K562 (cell line): ENCODE data around the gene ITGB2. TPM values are rescaled to one million over a fixed set of nuclear protein-coding genes. Genes with fewer than 3 reads are reported as not detected.
A peak's percentile ranks its signal among the peaks of the same experiment; 100 is the strongest.
"Not testable (repeated sequence)": the region's sequence is repeated elsewhere in the genome, so short reads cannot be mapped to it uniquely, and the experiment has no call there.

Experiments
- ATAC-seq: fragments of 200-7000 bp; cut with Tn5 transposase; 3 replicates; pipeline ENCODE4 v1.9.1; 2020; ENCODE audit warnings: moderate library complexity
- BruUV-seq: library from RNA; stranded (reverse); fragments of 400-500 nt; replicated peaks from 2 replicates; lab custom pipeline; 2021; lab: Mats Ljungman, UMichigan
- CTCF ChIA-PET: fragments of 300-600 bp; formaldehyde crosslinking; extraction: SDS; loops from one replicate; lab custom pipeline; 2021; ENCODE audit warnings: low intra/inter-chr PET ratio; lab: Yijun Ruan, JAX
- POLR2A ChIA-PET: fragments of 300-600, 350-650 bp; sonication (Branson Sonifier 250); formaldehyde crosslinking; extraction: SDS; loops from one replicate; lab custom pipeline; 2021; ENCODE audit warnings: antibody characterized with exemption, inconsistent platforms; lab: Yijun Ruan, JAX
- DNase-seq, 4 experiments: peaks; one replicate each; pipeline versions ENCODE4 v3.0.0 to v3.0.0-alpha.2; 2011 to 2018; ENCODE audit warnings: low spot score in 3 of 4, mixed read lengths in 3 of 4; ENCODE audit errors: extremely low read depth in 1 of 4
- FAIRE-seq: peaks from 2 replicates; lab custom pipeline; 2011; peaks lifted over from hg19 to GRCh38; lab: Jason Lieb, UNC
- H2AFZ ChIP-seq: 2 replicates; pipeline ENCODE4 v1.6.0; 2011; ENCODE audit warnings: low read depth, low read length, control low read depth, inconsistent platforms
- H3K27ac ChIP-seq: fragments of 200-600 bp; 3 replicates; pipeline ENCODE4 v1.8.0; 2011; ENCODE audit warnings: low read depth, mild to moderate bottlenecking, control low read depth, inconsistent platforms, low read length, moderate library complexity, mixed read lengths; ENCODE audit errors: extremely low read depth
- H3K27me3 ChIP-seq, 2 experiments: fragments of 300-600 bp in 1 of 2; 2 replicates in 1 of 2; 3 replicates in 1 of 2; pipeline versions ENCODE4 v1.6.0 to v1.8.0; 2011; ENCODE audit warnings: inconsistent platforms in 2 of 2, low read length in 2 of 2, mild to moderate bottlenecking in 1 of 2, mixed read lengths in 1 of 2, moderate library complexity in 1 of 2; ENCODE audit not compliant: control insufficient read depth in 2 of 2, insufficient read depth in 2 of 2
- H3K36me3 ChIP-seq: fragments of 300-600 bp; 3 replicates; pipeline ENCODE4 v1.8.0; 2011; ENCODE audit warnings: mild to moderate bottlenecking, low read length, inconsistent platforms; ENCODE audit not compliant: control insufficient read depth, insufficient read depth
- H3K4me1 ChIP-seq, 2 experiments: fragments of 200-600 bp in 1 of 2; replicated peaks in 1 of 2; 2 replicates in 1 of 2; 3 replicates in 1 of 2; pipeline versions ENCODE4 v1.5.1 to v1.8.0; 2011; ENCODE audit warnings: inconsistent platforms in 2 of 2, low read length in 2 of 2, mild to moderate bottlenecking in 1 of 2, mixed read lengths in 1 of 2, moderate library complexity in 1 of 2; ENCODE audit not compliant: control insufficient read depth in 2 of 2, insufficient read depth in 2 of 2
- H3K4me2 ChIP-seq: 2 replicates; pipeline ENCODE4 v1.6.1; 2011; ENCODE audit warnings: low read length, control low read depth, inconsistent platforms, mixed read lengths; ENCODE audit not compliant: insufficient read depth
- H3K4me3 ChIP-seq: fragments of 200-600 bp; sonication (generic), shearing (Covaris generic); 2 replicates; pipeline ENCODE4 v1.5.1; 2016; ENCODE audit warnings: control low read depth, inconsistent platforms
- H3K79me2 ChIP-seq: fragments of 200-600 bp; 3 replicates; pipeline ENCODE4 v1.8.0; 2011; ENCODE audit warnings: low read length, inconsistent platforms; ENCODE audit not compliant: control insufficient read depth, insufficient read depth
- H3K9ac ChIP-seq, 2 experiments: 2 replicates each; pipeline versions ENCODE4 v1.6.0 to v1.6.1; 2011; ENCODE audit warnings: low read depth in 2 of 2, low read length in 2 of 2, control low read depth in 1 of 2, inconsistent platforms in 1 of 2, mild to moderate bottlenecking in 1 of 2, mixed read lengths in 1 of 2; ENCODE audit not compliant: insufficient read depth in 1 of 2
- H3K9me1 ChIP-seq: one replicate; pipeline ENCODE4 v1.6.0; 2011; ENCODE audit warnings: inconsistent platforms, mild to moderate bottlenecking, low read length, moderate library complexity; ENCODE audit not compliant: control insufficient read depth, insufficient read depth
- H3K9me3 ChIP-seq: replicated peaks from 2 replicates; pipeline ENCODE4 v1.5.1; 2011; ENCODE audit warnings: low read depth, low read length, inconsistent platforms; ENCODE audit not compliant: control insufficient read depth, insufficient read depth
- H4K20me1 ChIP-seq: replicated peaks from 2 replicates; pipeline ENCODE4 v1.6.1; 2011; ENCODE audit warnings: low read length, inconsistent platforms, mixed read lengths; ENCODE audit not compliant: control insufficient read depth, insufficient read depth
- PRDM10 ChIP-seq: fragments of 450-650 bp; IDR thresholded peaks from 2 replicates; pipeline ENCODE4 v1.6.1; 2018; ENCODE audit not compliant: partially characterized antibody
- TEAD1 ChIP-seq, 2 experiments: fragments of 450-650 bp in 1 of 2; sonication (generic) in 1 of 2; formaldehyde crosslinking; IDR thresholded peaks; 2 replicates each; pipeline versions ENCODE4 v1.4.0 to v1.8.0; 2020 to 2022; ENCODE audit warnings: mild to moderate bottlenecking in 2 of 2, missing genetic modification reagents in 1 of 2
- WGBS: fragments of 100-300 bp; shearing (Covaris generic); methylation state at CpG from one replicate; pipeline ENCODE4 v1.1.6; 2016; ENCODE audit warnings: low coverage, mixed read lengths; ENCODE audit not compliant: insufficient coverage; ENCODE audit errors: missing lambda C conversion rate; 5-methylcytosine and 5-hydroxymethylcytosine counted together
- in situ Hi-C: fragments of 300-500 bp; cut with MboI; formaldehyde crosslinking; loops from 4 replicates; pipeline ENCODE4 v1.15.0; 2018; ENCODE audit warnings: inconsistent platforms, mixed read lengths
- intact Hi-C: fragments of 100-400 bp; cut with micrococcal nuclease; formaldehyde crosslinking; loops from 2 replicates; pipeline ENCODE4 v1.14.2; 2022
- polyA plus RNA-seq, 8 experiments: library from polyadenylated mRNA; depleted of rRNA in 4 of 8; stranded (reverse) in 5 of 8; unstranded in 3 of 8; fragments of >200 nt; fragmentation: Nextera tagmentation in 2 of 8; fragmentation: Illumina TruSeq in 1 of 8; extraction: Ambion mirVana in 2 of 8; extraction: Trizol in 1 of 8; gene quantifications; 2 replicates each; pipeline versions ENCODE4 v1.2.1 to v1.2.3, GENCODE V29; 2011 to 2014; ENCODE audit warnings: inconsistent platforms in 1 of 8, missing spikeins in 1 of 8
- total RNA-seq, 7 experiments: library from RNA; depleted of rRNA in 6 of 7; stranded (reverse); fragments of >200 nt in 6 of 7; fragmentation: Illumina TruSeq in 2 of 7; extraction: Trizol in 2 of 7; gene quantifications; 2 replicates each; pipeline versions ENCODE4 v1.2.1 to v1.2.3, GENCODE V29; 2011 to 2021; ENCODE audit warnings: low replicate concordance in 1 of 7
- TF ChIP-seq, protein P1 (sequence below), 2 experiments: fragments of 200-800 bp in 1 of 2; sonication (Bioruptor generic) in 1 of 2; sonication (generic) in 1 of 2; formaldehyde crosslinking in 1 of 2; IDR thresholded peaks in 1 of 2; conservative IDR thresholded peaks in 1 of 2; 2 replicates each; pipeline versions ENCODE4 v1.5.0 to v1.6.1; 2016 to 2020; ENCODE audit warnings: missing compliant biosample characterization in 1 of 2, missing genetic modification characterization in 1 of 2, missing genetic modification reagents in 1 of 2

The ITGB2 gene
- total and polyA plus RNA-seq, 9 of the 15 experiments (the other 6 are each of a cell fraction or from before 2014, with no cell fraction given), result 0.07 to 1.3 (median 0.51) TPM; not detected in 2

DNA sequence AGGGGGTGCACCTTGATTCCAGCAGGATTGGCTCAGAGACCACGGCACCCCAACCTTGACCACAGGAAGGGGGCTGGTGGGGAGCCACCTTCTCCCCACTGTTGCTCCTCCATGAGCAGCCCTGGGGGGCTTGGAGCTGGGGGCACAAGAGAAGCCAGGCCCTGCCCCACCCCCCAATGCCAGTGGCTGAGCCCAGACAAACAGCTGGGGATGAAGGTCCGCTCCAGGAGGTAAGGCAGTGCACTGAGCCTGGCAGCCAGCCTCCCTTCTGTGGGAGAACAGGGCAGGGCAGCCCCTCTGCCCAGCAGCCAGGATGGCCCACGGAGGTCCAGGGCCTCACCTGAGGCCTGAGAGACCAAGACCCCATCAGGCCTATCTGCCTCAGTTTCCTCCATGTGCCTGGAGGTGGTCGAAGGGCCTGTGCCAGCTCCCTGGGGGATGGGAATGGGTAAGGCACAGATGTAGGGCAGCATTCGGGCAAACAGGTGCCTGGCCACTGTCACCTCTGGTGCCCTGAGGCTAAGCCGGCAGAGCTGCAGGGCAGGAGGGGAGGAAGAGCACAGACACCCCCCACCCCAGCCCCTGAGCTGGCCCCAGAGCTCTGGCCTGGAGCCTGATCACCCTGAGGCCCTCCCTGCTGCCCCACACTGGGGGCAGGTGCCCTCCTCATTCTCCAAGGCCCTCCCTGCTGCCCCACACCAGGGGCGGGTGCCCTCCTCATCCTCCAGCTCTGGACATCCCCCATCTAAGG is 7.1 kb downstream of the ITGB2 start:
- ChIA-PET CTCF (interaction anchor here (1.3 kb wide), 1 partner anchor 120 kb away, joined by 4 read pairs; no protein-coding TSS in a partner anchor), POLR2A (interaction anchor here (0.7 kb wide), 1 partner anchor 111 kb away, joined by 4 read pairs; no protein-coding TSS in a partner anchor)
- Histone ChIP-seq H3K79me2 (no peaks in the 10 kb centered on the region), H2AFZ (no peak overlapping the region), H4K20me1 (no peaks in the 10 kb centered on the region; the same call in 1 of the 2 replicates), H3K4me3 (no peak overlapping the region), H3K27ac (no peak overlapping the region), H3K9me3 (no peaks in the 10 kb centered on the region), H3K9me1 (no peaks in the 10 kb centered on the region), H3K9ac (no peak overlapping the region), H3K27me3 (peaks cover 6 to 33% of the 10 kb centered on the region in 2 experiments; a peak in 4 of 5 replicates), H3K4me1 (peaks cover 0 to 44% of the 10 kb centered on the region in 2 experiments; a peak in 2 of 5 replicates), H3K36me3 (no peaks in the 10 kb centered on the region), H3K4me2 (no peak overlapping the region)
- 29% methylated on average over 7 of the region's 7 CpGs for WGBS
- no TSS peak for BruUV-seq
- in situ Hi-C loops (no loop called here), intact Hi-C loops (no loop called here)
- FAIRE-seq, result no peak
- DNase-seq, result no peak
- ATAC-seq, result no peak
- TF ChIP-seq TEAD1 (CRISPR knock-in tag; IDR thresholded peaks at IDR 0.05) (no peak), PRDM10 (peak; percentile 91)
- TF ChIP-seq, protein P1, sequence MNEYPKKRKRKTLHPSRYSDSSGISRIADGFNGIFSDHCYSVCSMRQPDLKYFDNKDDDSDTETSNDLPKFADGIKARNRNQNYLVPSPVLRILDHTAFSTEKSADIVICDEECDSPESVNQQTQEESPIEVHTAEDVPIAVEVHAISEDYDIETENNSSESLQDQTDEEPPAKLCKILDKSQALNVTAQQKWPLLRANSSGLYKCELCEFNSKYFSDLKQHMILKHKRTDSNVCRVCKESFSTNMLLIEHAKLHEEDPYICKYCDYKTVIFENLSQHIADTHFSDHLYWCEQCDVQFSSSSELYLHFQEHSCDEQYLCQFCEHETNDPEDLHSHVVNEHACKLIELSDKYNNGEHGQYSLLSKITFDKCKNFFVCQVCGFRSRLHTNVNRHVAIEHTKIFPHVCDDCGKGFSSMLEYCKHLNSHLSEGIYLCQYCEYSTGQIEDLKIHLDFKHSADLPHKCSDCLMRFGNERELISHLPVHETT (CRISPR knock-in tag; conservative IDR thresholded peaks at IDR 0.05 in 1 of 2, IDR thresholded peaks at IDR 0.05 in 1 of 2), result 0 out of 4 replicates have a peak, but pooled peaks of 1 of the 2 experiments have one; percentile 5

- H3K27ac ChIP-seq, ATAC-seq, H3K4me2 ChIP-seq, FAIRE-seq, H3K36me3 ChIP-seq, H3K79me2 ChIP-seq, H3K4me3 ChIP-seq, H3K9ac ChIP-seq, in situ Hi-C loops, H4K20me1 ChIP-seq, H3K9me3 ChIP-seq, H3K9me1 ChIP-seq, BruUV-seq, intact Hi-C loops, DNase-seq, H2AFZ ChIP-seq: not testable (repeated sequence)
- Histone ChIP-seq H3K27me3 (peaks cover 8 to 30% of the 10 kb centered on the region in 2 experiments; a peak in 4 of 5 replicates), H3K4me1 (peaks cover 3 to 45% of the 10 kb centered on the region in 2 experiments; a peak in 3 of 5 replicates)
- WGBS, result 41% methylated on average over 16 of the region's 25 CpGs
- CTCF ChIA-PET, result interaction anchor here (0.9 kb wide), 1 partner anchor 112 kb away, joined by 5 read pairs; no protein-coding TSS in a partner anchor
- POLR2A ChIA-PET, result interaction anchor here (0.7 kb wide), 1 partner anchor 110 kb away, joined by 4 read pairs; no protein-coding TSS in a partner anchor
Observed at GRCh38 chr21:44912506-44913412, 7.9 kb downstream of the ITGB2 start.
